GM23248 (cell line): ENCODE measurements around the gene CFAP45.

Source experiments
- EZH2 ChIP-seq: fragments of 200-600 bp; sonication (generic); IDR thresholded peaks from 2 replicates; pipeline ENCODE4 v1.6.1; 2018; ENCODE audit warnings: antibody characterized with exemption, mild to moderate bottlenecking; ENCODE audit not compliant: insufficient read depth, poor library complexity, severe bottlenecking
- EZH2phosphoT487 ChIP-seq: fragments of 200-600 bp; sonication (generic); IDR thresholded peaks from 2 replicates; pipeline ENCODE4 v1.6.1; 2018; ENCODE audit warnings: antibody characterized with exemption, moderate library complexity, mild to moderate bottlenecking, low read depth; ENCODE audit not compliant: insufficient read depth

DNA sequence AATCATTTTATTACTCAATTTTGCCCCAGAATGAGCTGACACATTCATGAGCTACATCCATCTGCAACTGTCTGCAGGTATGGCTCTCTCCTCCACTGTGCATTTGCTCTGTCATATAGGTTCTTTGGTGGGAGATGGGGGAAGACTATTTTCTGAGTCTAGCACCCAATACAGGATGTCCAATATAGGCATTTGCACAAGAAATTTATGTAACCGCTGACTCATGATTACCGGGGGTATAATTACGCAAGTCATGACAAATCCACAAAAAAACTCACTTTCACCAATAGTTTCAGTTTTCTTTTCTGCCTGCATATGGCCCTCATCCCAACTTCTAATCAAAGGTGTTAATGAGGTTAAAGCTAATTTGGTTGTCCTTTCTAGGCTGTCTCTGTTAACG lies 20.0 kb downstream of the CFAP45 start:
- TF ChIP-seq EZH2phosphoT487 = no peak
- no peak for TF ChIP-seq EZH2
